Smooth muscle cell of the coronary artery (primary cell): ENCODE data around the gene LIMS2. TPM values are rescaled to one million over a fixed set of nuclear protein-coding genes. Genes with fewer than 3 reads are reported as not detected.

Experiments used
- total RNA-seq: library from RNA; depleted of rRNA; stranded (reverse); fragments of >200 nt; gene quantifications from 2 replicates; pipeline ENCODE4 v1.2.3, GENCODE V29; 2014; ENCODE audit warnings: low replicate concordance

The LIMS2 gene, protein sequence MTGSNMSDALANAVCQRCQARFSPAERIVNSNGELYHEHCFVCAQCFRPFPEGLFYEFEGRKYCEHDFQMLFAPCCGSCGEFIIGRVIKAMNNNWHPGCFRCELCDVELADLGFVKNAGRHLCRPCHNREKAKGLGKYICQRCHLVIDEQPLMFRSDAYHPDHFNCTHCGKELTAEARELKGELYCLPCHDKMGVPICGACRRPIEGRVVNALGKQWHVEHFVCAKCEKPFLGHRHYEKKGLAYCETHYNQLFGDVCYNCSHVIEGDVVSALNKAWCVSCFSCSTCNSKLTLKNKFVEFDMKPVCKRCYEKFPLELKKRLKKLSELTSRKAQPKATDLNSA
- total RNA-seq: 2.9 and 7.1 TPM in 2 replicates

DNA sequence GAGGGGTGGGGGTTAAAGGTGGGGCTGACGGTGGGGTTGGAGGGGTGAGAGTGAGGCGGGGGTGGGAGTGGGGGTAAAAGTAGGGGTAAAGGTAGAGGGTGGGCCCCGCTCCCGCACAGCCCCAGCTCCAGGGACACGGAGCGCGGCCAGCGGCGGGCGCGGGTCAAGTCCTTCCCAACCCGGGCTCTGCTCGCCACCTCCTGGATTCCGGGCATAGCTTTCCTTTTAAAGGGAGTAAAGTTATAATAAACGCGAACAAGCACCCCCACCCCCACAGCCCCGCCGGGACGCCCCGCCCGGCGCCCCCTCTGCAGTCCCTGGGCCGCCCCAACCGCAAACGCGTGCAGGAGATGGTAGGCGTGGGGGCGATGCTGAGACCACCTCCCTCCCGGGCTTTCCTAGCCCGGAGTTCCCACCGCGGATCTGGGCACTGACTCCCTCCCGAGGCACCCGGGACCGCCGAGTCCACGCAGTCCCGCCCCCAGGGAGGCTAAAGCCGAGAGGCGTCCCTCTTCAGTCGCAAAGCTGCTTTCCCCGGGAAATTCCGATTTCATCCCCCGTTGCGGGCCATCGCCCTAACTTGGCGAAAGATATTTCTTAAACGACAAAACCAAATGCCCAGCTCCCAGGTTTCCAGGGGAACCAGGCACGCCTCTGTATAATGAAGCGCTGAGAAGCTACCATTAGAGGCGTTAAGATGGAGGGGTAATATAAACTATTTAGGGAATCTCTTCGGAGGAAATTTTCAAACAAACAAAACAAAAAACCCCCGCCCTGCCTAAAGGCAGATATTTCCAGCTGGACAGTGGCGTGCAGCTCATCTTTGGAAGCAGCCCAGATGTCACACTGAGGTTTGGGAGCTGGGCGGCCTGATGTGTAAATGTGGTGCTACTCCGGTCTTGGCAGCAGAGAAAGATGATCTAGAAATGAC lies at the start of gene LIMS2:
TSS of gene LIMS2 (minus strand) at position 200 of the 931 bp plus-strand sequence. CDS start 506 bp downstream, outside the sequence.

DNA sequence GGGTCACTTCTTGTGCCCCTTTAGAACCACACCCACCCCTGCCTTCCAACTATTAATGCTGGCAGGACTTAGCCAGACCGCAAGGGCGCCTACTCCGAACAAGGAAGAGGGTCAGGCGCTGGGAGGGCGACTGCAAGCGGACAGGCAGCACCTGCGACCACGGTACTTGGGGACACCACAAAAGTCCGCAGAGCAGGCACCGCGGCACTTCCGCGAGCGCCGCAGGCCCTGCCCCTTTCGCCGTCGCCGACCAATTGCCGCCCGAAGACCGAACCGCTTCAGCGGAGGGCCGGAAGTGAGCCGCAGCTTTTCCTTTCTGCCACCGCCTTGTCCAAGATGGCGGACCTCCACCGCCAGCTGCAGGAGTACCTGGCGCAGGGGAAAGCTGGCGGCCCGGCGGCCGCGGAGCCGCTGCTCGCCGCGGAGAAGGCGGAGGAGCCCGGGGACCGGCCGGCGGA lies 25.9 kb upstream of the LIMS2 start, which contains the start of gene SFT2D3:
TSS of gene SFT2D3 (plus strand) at position 305 of the 458 bp plus-strand sequence. CDS start at position 337, 32 bp downstream.

DNA sequence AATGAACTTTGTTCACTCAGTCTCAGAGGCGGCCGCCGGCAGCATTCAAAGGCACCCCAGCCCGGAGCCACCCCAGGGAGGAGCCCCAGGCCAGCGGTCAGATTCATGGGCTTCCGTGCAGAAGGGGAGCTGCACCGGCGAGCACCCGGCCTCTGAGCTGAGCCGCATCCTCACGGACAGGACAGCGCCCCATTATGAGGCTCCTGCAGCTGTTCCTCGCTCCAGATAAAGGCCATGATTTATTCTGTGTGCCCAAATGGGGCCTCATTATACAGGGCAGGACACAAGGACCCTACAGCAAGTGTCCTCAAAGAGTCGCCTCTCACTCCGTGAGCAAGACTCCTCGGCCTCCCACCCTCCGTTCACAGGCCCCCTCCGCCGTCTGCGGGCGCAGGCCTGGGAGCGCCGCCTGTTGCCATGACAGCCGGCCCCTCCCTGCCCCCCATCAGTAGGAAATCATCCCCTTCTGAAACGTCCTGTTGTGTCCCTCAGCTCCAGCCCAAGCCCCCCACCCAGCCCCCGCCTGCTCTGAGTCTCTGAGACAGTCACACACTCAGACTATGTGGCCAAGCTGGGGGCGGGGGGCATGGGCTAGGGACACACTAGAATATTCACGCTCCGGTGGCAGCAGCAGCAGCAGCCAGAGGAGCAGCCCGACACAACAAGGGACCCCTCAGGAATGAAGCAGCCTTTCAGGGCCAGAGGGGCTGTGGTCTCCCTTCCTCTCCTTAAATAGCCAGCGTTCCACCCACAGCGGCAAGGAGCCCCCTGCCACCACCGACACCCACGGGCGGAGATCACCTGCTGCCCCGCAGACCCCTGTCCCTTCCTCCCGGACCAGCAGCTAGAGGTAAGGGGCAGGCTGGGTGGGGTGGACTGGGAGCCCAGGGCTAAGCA lies 29.7 kb downstream of the LIMS2 start, which contains the start of gene GPR17:
TSS of gene GPR17 (plus strand) at position 759 of the 897 bp plus-strand sequence. CDS start 4,583 bp downstream, outside the sequence.

Other genes starting within 250 kb of the LIMS2 start
- 41.2 and 48.3 TPM in 2 replicates for gene IWS1, start 149.0 kb downstream of the LIMS2 start, total RNA-seq
- gene MYO7B, start 139.8 kb downstream of the LIMS2 start, total RNA-seq: 0.23 TPM in 1 of 2 replicates, not detected in the other
- gene GPR17, start 29.4 kb downstream of the LIMS2 start, total RNA-seq: not detected in 2 replicates
- 1.6 and 4.2 TPM in 2 replicates for gene SFT2D3, start 26.0 kb upstream of the LIMS2 start, total RNA-seq
- gene WDR33, start 135.6 kb upstream of the LIMS2 start, total RNA-seq: 18.3 and 36.5 TPM in 2 replicates
- gene POLR2D, start 182.6 kb upstream of the LIMS2 start, total RNA-seq: 16.6 and 19.8 TPM in 2 replicates
- gene AMMECR1L, start 210.4 kb upstream of the LIMS2 start, total RNA-seq: 13.3 and 13.9 TPM in 2 replicates